Loucy (cell line): ENCODE results near the gene NEK9.

Source experiments
- H2AFZ ChIP-seq: fragments of 200-600 bp; sonication (generic); 2 replicates; pipeline ENCODE4 v1.6.0; 2016; ENCODE audit warnings: antibody characterized with exemption, mild to moderate bottlenecking, low read length, moderate library complexity
- H3F3A ChIP-seq: fragments of 200-600 bp; 2 replicates; pipeline ENCODE4 v1.6.0; 2016; ENCODE audit warnings: antibody characterized with exemption, low read depth, mild to moderate bottlenecking
- H3K27me3 ChIP-seq: fragments of 200-600 bp; sonication (generic); 2 replicates; pipeline ENCODE4 v1.6.1; 2014; ENCODE audit warnings: low read length, mild to moderate bottlenecking; ENCODE audit not compliant: insufficient read depth, poor library complexity, severe bottlenecking
- H3K36me3 ChIP-seq: fragments of 200-600 bp; sonication (generic); 2 replicates; pipeline ENCODE4 v1.6.1; 2016; ENCODE audit warnings: low read length; ENCODE audit not compliant: insufficient read depth
- H3K4me1 ChIP-seq: fragments of 200-600 bp; sonication (generic); 2 replicates; pipeline ENCODE4 v1.5.1; 2014; ENCODE audit warnings: low read length, mild to moderate bottlenecking; ENCODE audit not compliant: insufficient read depth, poor library complexity, severe bottlenecking
- H3K4me2 ChIP-seq: fragments of 200-600 bp; sonication (generic); 2 replicates; pipeline ENCODE4 v1.6.0; 2014; ENCODE audit warnings: antibody characterized with exemption, low read length, low read depth, mild to moderate bottlenecking; ENCODE audit not compliant: poor library complexity, severe bottlenecking
- H3K4me3 ChIP-seq: fragments of 200-600 bp; sonication (generic); 2 replicates; pipeline ENCODE4 v1.5.1; 2014; ENCODE audit warnings: low read length, mild to moderate bottlenecking, mixed read lengths; ENCODE audit not compliant: poor library complexity, severe bottlenecking
- H3K79me2 ChIP-seq: fragments of 200-600 bp; sonication (generic); 2 replicates; pipeline ENCODE4 v1.6.1; 2014; ENCODE audit warnings: low read length; ENCODE audit not compliant: insufficient read depth
- H3K9ac ChIP-seq: fragments of 200-600 bp; sonication (generic); 2 replicates; pipeline ENCODE4 v1.6.0; 2014; ENCODE audit warnings: mild to moderate bottlenecking, low read depth, low read length, moderate library complexity; ENCODE audit not compliant: poor library complexity, severe bottlenecking
- H3K9me2 ChIP-seq: fragments of 200-600 bp; sonication (generic); replicated peaks from 2 replicates; pipeline ENCODE4 v1.6.1; 2016; ENCODE audit warnings: low read depth, low read length, mixed read lengths
- H3K9me3 ChIP-seq: fragments of 200-600 bp; sonication (generic); 2 replicates; pipeline ENCODE4 v1.6.1; 2014; ENCODE audit warnings: mild to moderate bottlenecking, antibody characterized with exemption, low read length, low read depth; ENCODE audit not compliant: insufficient read depth
- H4K20me1 ChIP-seq: fragments of 200-600 bp; sonication (generic); 2 replicates; pipeline ENCODE4 v1.6.0; 2014; ENCODE audit warnings: antibody characterized with exemption, low read length, mild to moderate bottlenecking; ENCODE audit not compliant: insufficient read depth, poor library complexity, severe bottlenecking
- EZH2phosphoT487 ChIP-seq: fragments of 200-600 bp; IDR thresholded peaks from 2 replicates; pipeline ENCODE4 v1.6.1; 2018; ENCODE audit warnings: antibody characterized with exemption, mild to moderate bottlenecking, moderate library complexity, borderline replicate concordance
- TF ChIP-seq, protein P1 (sequence below): fragments of 200-600 bp; sonication (generic); conservative IDR thresholded peaks from 2 replicates; pipeline ENCODE4 v1.5.1; 2014; ENCODE audit warnings: mild to moderate bottlenecking, antibody characterized with exemption, low read length

NEK9 gene

GRCh38 chr14:75091251-75091650 is 35.6 kb downstream of the NEK9 start:
- no peaks in the 10 kb centered on the region for H3F3A ChIP-seq
- H2AFZ ChIP-seq, result no peak overlapping the region
- no peaks in the 10 kb centered on the region for H3K79me2 ChIP-seq
- H3K9me2 ChIP-seq, result no peaks in the 10 kb centered on the region
- H3K4me1 ChIP-seq, result no peaks in the 10 kb centered on the region
- H3K27me3 ChIP-seq, result no peaks in the 10 kb centered on the region
- no peak overlapping the region for H3K4me2 ChIP-seq
- peaks cover 47% of the 10 kb centered on the region; the same call in 1 of the 2 replicates for H3K36me3 ChIP-seq
- H4K20me1 ChIP-seq, result no peaks in the 10 kb centered on the region
- no peaks in the 10 kb centered on the region for H3K9me3 ChIP-seq
- TF ChIP-seq, protein P1, sequence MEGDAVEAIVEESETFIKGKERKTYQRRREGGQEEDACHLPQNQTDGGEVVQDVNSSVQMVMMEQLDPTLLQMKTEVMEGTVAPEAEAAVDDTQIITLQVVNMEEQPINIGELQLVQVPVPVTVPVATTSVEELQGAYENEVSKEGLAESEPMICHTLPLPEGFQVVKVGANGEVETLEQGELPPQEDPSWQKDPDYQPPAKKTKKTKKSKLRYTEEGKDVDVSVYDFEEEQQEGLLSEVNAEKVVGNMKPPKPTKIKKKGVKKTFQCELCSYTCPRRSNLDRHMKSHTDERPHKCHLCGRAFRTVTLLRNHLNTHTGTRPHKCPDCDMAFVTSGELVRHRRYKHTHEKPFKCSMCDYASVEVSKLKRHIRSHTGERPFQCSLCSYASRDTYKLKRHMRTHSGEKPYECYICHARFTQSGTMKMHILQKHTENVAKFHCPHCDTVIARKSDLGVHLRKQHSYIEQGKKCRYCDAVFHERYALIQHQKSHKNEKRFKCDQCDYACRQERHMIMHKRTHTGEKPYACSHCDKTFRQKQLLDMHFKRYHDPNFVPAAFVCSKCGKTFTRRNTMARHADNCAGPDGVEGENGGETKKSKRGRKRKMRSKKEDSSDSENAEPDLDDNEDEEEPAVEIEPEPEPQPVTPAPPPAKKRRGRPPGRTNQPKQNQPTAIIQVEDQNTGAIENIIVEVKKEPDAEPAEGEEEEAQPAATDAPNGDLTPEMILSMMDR, result no peak
- no peak for TF ChIP-seq EZH2phosphoT487
- no peak overlapping the region for H3K9ac ChIP-seq
- no peak overlapping the region for H3K4me3 ChIP-seq

GRCh38 chr14:75090353-75090752 is 36.5 kb downstream of the NEK9 start:
- Histone ChIP-seq H3K79me2 (no peaks in the 10 kb centered on the region), H2AFZ (no peak overlapping the region), H3K4me2 (no peak overlapping the region), H3F3A (no peaks in the 10 kb centered on the region), H3K9ac (no peak overlapping the region), H3K9me2 (no peaks in the 10 kb centered on the region), H4K20me1 (no peaks in the 10 kb centered on the region), H3K4me3 (no peak overlapping the region), H3K4me1 (no peaks in the 10 kb centered on the region), H3K9me3 (no peaks in the 10 kb centered on the region), H3K36me3 (peaks cover 41% of the 10 kb centered on the region; the same call in 1 of the 2 replicates), H3K27me3 (no peaks in the 10 kb centered on the region)
- no peak for TF ChIP-seq EZH2phosphoT487
- TF ChIP-seq, protein P1, result no peak

DNA sequence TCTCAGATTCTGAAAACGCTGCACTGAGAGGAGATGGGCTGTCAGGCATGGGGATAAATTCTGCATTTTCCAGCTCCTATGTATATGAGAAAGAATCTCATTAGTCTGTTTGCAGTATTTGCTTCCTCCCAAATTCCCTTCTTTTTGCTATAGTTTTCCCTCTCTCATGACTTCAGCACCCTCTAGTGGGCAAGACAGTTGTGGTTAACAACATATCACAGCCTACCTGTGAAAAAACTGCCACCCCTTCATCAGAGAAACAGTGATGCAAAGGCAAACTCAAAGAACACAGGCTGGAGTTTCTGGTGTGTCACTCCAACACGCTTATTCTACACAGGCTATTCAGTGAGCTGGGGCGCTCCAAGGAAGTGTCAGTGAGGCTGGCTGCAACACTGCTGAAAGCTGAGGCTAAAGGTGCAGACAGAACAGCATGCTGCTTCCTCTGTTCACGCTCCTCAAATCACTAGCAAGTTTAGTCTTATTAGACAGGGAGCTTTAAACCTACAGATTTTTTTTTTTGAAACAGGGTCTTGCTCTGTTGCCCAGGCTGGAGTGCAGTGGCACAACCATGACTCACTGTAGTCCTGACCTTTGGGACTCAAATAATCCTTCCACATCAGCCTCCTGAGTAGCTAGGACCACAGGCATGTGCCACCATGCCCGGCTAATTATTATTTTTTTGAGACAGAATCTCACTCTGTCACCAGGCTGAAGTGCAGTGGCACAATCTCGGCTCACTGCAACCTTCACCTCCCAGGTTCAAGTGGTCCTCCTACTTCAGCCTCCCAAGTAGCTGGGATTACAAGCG is 38.1 kb downstream of the NEK9 start:
- Histone ChIP-seq H3K4me3 (no peak overlapping the region), H3K4me1 (no peaks in the 10 kb centered on the region), H4K20me1 (no peaks in the 10 kb centered on the region), H2AFZ (no peak overlapping the region), H3K79me2 (no peaks in the 10 kb centered on the region), H3K4me2 (no peak overlapping the region), H3K36me3 (peaks cover 41% of the 10 kb centered on the region; the same call in 1 of the 2 replicates), H3K9ac (no peak overlapping the region), H3K27me3 (no peaks in the 10 kb centered on the region), H3K9me2 (no peaks in the 10 kb centered on the region), H3K9me3 (no peaks in the 10 kb centered on the region), H3F3A (no peaks in the 10 kb centered on the region)
- TF ChIP-seq EZH2phosphoT487, result no peak
- TF ChIP-seq, protein P1, result peak; percentile 97
